GM12872 (cell line): Measurements from ENCODE around the gene LYPD1.

Experiments used
- CTCF ChIP-seq: IDR thresholded peaks from 3 replicates; pipeline ENCODE4 v1.5.1; 2011; ENCODE audit warnings: low read depth, mild to moderate bottlenecking, low read length, moderate library complexity; ENCODE audit not compliant: insufficient read depth

The LYPD1 gene

GRCh38 chr2:132692816-132693215 lies 22.8 kb upstream of the LYPD1 start:
- no peak for TF ChIP-seq CTCF

GRCh38 chr2:132691556-132691955 lies 21.6 kb upstream of the LYPD1 start:
- TF ChIP-seq CTCF, result no peak

- no peak for TF ChIP-seq CTCF
Observed at GRCh38 chr2:132690664-132691303, 20.8 kb upstream of the LYPD1 start.

GRCh38 chr2:132681766-132682165 lies 11.8 kb upstream of the LYPD1 start:
- TF ChIP-seq CTCF, result no peak

- no peak for TF ChIP-seq CTCF
Observed at GRCh38 chr2:132680544-132680943, 10.5 kb upstream of the LYPD1 start.

GRCh38 chr2:132678483-132678882 lies 8.5 kb upstream of the LYPD1 start:
- no peak for TF ChIP-seq CTCF

GRCh38 chr2:132677661-132678060 lies 7.7 kb upstream of the LYPD1 start:
- no peak for TF ChIP-seq CTCF
